ENCODE measurements around the gene TCERG1. TPM values are rescaled to one million over a fixed set of nuclear protein-coding genes. Genes with fewer than 3 reads are reported as not detected.

TCERG1 gene
- total RNA-seq, 1 donor from 2014 or later = 101 TPM

- H3K4me3 Mint-ChIP-seq = no peak overlapping the region
- no peaks in the 10 kb centered on the region for H3K36me3 Mint-ChIP-seq
- H3K27me3 Mint-ChIP-seq = peaks cover 42% of the 10 kb centered on the region
- DNase-seq (ENCODE audit: extremely low spot score, unreplicated experiment) = no peak
- H3K4me1 Mint-ChIP-seq (ENCODE audit: unreplicated experiment) = no peaks in the 10 kb centered on the region
- TF ChIP-seq CTCF (conservative IDR thresholded peaks at IDR 0.05) = peak; percentile 84
- no peak overlapping the region for H3K27ac Mint-ChIP-seq
- H3K9me3 Mint-ChIP-seq = no peaks in the 10 kb centered on the region
These were observed 20.1 kb upstream of the TCERG1 start for GRCh38 chr5:146426853-146427618.

- DNase-seq (ENCODE audit: extremely low spot score, unreplicated experiment) = no peak
- Mint-ChIP-seq H3K27me3 (peaks cover 47% of the 10 kb centered on the region), H3K27ac (no peak overlapping the region), H3K9me3 (no peaks in the 10 kb centered on the region), H3K4me1 (ENCODE audit: unreplicated experiment) (no peaks in the 10 kb centered on the region), H3K36me3 (no peaks in the 10 kb centered on the region), H3K4me3 (no peak overlapping the region)
- TF ChIP-seq CTCF (conservative IDR thresholded peaks at IDR 0.05) = no peak
These were observed 19.5 kb upstream of the TCERG1 start for GRCh38 chr5:146427619-146427997.

GRCh38 chr5:146428658-146429057 is 18.5 kb upstream of the TCERG1 start:
- Mint-ChIP-seq H3K9me3 (no peaks in the 10 kb centered on the region), H3K4me1 (ENCODE audit: unreplicated experiment) (no peaks in the 10 kb centered on the region), H3K4me3 (no peak overlapping the region), H3K27me3 (peaks cover 40% of the 10 kb centered on the region), H3K27ac (no peak overlapping the region), H3K36me3 (no peaks in the 10 kb centered on the region)
- no peak for DNase-seq (ENCODE audit: extremely low spot score, unreplicated experiment)
- no peak for TF ChIP-seq CTCF (conservative IDR thresholded peaks at IDR 0.05)

GRCh38 chr5:146440353-146440752 is 6.8 kb upstream of the TCERG1 start:
- peaks cover 51% of the 10 kb centered on the region for H3K27me3 Mint-ChIP-seq
- TF ChIP-seq CTCF (conservative IDR thresholded peaks at IDR 0.05) = no peak
- no peaks in the 10 kb centered on the region for H3K9me3 Mint-ChIP-seq

GRCh38 chr5:146440870-146441495 is 6.2 kb upstream of the TCERG1 start:
- peaks cover 46% of the 10 kb centered on the region for H3K27me3 Mint-ChIP-seq
- TF ChIP-seq CTCF (conservative IDR thresholded peaks at IDR 0.05) = no peak
- no peaks in the 10 kb centered on the region for H3K36me3 Mint-ChIP-seq
- no peak overlapping the region for H3K27ac Mint-ChIP-seq
- no peak for DNase-seq (ENCODE audit: extremely low spot score, unreplicated experiment)
- H3K4me3 Mint-ChIP-seq = no peak overlapping the region
- H3K9me3 Mint-ChIP-seq = no peaks in the 10 kb centered on the region
- no peaks in the 10 kb centered on the region for H3K4me1 Mint-ChIP-seq (ENCODE audit: unreplicated experiment)

More at GRCh38 chr5:146440353-146440752, 6.8 kb upstream of the TCERG1 start:
- H3K4me3 Mint-ChIP-seq = no peak overlapping the region
- H3K27ac Mint-ChIP-seq = no peak overlapping the region
- H3K36me3 Mint-ChIP-seq = no peaks in the 10 kb centered on the region
- H3K4me1 Mint-ChIP-seq (ENCODE audit: unreplicated experiment) = no peaks in the 10 kb centered on the region
- no peak for DNase-seq (ENCODE audit: extremely low spot score, unreplicated experiment)

Data from type B pancreatic cell (in vitro differentiated cells).